ENCODE measurements around the gene LGI4. TPM values are rescaled to one million over a fixed set of nuclear protein-coding genes. Genes with fewer than 3 reads are reported as not detected.
A peak's percentile ranks its signal among the peaks of the same experiment; 100 is the strongest.
"Not testable (repeated sequence)": the region's sequence is repeated elsewhere in the genome, so short reads cannot be mapped to it uniquely, and the experiment has no call there.

LGI4 gene
- total RNA-seq, 1 donor from 2014 or later: 14.2 TPM

GRCh38 chr19:35160629-35161433, 26.0 kb upstream of the LGI4 start:
- DNase-seq: no peak

- DNase-seq: no peak
These were observed 24.7 kb upstream of the LGI4 start for GRCh38 chr19:35159606-35160005.

GRCh38 chr19:35157431-35157830, 22.6 kb upstream of the LGI4 start:
- no peak for DNase-seq

- DNase-seq: no peak
These were observed 21.8 kb upstream of the LGI4 start for GRCh38 chr19:35156673-35157014.

DNA sequence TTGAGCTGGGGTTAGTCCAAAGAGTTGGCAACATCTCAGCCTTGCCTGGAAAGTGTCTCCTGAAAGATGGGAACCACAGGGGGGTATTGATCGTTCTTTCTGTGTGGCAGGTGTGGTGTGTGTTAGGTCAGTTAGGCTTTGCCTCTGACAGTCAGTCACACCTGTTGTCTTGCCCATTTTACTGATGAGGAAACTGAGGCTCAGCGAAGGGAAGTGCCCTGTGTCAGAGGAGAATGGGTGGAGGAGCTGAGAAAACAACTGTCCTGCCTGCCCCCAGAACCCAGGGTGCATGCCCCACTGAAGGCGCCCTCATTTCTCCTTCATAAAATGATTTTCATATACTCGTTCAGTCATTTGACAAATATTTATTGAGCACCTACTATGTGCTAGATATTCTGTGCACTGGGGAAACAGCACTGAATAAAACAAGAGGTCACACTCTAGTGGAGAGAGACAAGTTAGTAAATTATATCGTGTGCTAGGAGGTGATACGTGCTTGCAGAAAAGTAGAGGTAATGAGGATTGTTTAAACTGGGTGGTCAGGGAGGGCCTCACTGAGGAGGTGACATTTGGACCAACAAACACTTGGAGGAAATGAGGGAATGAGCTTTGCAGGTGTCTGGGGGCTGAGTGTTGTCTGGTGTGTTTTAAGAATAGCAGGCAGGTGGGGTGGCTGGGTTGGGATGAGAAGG, 21.3 kb upstream of the LGI4 start:
- no peak for DNase-seq

GRCh38 chr19:35155441-35155840, 20.6 kb upstream of the LGI4 start:
- no peak for DNase-seq

DNA sequence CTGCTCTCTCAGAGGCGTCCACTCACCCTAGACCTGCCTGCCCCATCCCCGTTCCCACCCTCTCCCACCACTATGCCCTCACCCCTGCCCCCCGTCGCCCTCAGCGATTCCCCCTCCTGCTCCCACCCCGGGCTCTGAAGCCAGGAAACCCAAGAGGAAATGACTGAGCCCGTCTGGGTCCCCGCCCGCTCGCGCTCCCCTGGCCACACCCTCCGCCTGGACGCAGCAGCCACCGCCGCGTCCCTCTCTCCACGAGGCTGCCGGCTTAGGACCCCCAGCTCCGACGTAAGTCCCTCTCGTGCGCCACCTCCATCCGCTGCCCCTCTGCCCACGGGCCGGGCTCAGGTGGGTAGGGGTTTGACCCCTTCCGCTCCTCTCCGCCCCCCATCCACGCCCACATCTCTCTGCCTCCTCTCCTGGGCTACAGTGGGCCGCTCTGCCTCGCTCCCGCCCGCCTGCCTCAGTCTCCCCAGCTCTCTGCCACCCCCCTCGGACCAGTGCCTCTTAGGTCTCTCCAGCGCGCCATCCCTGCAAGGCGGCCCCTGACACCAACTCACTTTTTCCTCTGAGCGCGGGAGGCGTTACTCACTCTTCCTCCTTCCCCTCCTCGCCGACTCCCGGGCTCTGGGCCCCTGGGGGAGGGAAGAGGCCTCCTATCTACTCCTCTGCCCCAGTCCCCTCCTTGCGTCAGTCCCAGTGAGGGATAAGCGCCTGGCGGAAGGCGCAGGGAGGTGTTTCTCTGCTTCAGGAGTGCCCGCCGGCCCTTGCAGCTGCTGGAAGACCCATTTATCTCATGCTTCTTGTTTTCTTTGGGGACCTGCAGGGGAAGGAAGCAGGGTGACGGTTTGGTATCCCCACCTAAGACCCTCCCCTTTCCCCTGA, 19.9 kb upstream of the LGI4 start, which contains the start of gene FXYD5:
TSS of gene FXYD5 (plus strand) at position 211 of the 882 bp plus-strand sequence. CDS start 816 bp downstream, outside the sequence.
- no peak for DNase-seq

DNA sequence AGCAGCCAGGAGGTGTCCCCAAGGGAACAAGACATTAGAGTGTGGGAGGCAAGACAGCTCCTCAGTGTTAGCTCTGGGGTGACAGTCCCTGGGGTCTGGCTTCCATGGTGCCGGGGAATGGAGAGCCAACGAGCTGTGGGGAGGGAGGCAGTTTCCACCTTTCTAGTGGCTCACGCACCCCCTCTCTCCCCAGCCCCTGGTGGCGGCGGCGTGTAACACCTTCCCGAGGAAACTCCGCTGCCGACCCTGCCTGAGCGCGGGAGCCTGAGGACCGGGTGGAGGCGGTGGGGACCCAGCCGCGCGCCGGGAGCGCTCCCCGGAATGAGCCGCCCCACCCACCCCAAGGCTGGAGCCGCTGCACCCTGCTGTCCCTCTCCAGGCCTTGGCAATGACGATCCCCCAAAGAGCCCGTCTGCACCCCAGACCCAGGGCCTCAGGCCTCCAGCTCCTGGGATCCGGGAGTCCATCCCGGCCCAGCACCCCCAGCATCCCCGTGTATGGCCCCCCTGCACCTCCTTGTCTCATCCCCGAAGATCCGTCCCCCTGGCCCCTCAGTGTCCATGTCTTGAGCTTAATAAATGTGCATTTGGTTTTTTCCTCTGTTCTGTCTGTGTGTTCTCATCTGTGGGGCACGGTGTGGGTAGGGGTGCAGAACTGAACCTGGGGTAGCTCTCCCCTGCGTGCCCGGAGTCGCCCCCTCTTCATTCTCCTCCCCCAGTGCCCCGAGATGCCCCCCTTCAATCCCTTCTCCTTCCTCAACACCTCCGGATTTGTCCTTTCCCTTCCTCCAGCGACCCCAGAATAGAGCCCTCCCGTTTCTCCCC, 19.1 kb upstream of the LGI4 start:
- no peak for DNase-seq

GRCh38 chr19:35153129-35153522, 18.3 kb upstream of the LGI4 start:
- DNase-seq: not testable (repeated sequence)

DNA sequence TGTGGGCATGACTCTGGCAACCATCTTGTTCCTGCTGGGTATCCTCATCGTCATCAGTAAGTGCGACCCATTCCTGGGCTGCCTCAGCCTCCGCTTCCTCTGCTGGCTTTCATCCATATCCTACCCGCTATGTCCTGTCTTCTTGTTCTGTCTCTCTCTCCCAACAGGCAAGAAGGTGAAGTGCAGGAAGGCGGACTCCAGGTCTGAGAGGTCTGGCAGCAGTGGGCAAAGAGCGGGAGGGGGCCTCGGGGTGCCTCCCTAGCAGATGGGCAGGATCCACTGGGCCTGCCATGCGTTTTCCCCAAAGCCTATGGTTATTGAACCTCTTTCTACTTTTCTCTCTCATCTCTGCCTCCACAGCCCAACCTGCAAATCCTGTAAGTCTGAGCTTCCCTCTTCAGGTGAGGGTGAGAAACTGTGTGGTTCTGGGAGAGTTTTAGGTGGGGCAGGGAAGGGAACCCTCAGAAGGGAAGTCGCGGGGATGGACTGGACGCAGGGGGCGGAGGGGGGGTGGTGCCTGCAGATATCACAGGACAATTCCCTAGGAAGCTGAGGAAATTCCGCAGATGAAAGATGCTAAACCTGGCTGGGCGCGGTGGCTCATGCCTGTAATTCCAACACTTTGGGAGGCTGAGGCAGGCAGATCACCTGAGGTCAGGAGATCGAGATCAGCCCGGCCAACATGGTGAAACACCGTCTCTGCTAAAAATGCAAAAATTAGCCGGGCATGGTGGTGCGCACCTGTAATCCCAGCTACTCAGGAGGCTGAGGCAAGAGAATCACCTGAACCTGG, 16.6 kb upstream of the LGI4 start:
- DNase-seq: no peak

DNA sequence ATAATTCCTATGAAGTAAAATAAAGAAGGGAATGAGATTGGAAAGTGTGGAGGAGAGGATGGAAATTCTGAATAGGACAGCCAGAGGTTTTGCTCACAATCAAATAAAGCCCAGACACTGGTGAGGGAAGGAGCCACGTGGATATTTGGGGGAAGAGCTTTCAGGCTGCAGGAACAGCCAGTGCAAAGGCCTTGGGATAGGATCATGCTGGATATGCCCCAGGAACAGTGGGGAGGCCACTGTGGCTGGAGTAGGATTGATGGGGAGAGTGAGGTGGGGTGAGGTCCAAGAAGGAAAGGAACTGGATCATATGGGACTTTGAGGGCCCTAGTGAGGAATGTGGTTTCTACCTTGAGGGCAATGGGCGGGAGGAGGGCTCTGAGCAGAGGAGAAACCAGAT, 15.6 kb upstream of the LGI4 start:
- DNase-seq: no peak

- DNase-seq: no peak
These were observed 14.6 kb upstream of the LGI4 start for GRCh38 chr19:35149463-35149862.

DNA sequence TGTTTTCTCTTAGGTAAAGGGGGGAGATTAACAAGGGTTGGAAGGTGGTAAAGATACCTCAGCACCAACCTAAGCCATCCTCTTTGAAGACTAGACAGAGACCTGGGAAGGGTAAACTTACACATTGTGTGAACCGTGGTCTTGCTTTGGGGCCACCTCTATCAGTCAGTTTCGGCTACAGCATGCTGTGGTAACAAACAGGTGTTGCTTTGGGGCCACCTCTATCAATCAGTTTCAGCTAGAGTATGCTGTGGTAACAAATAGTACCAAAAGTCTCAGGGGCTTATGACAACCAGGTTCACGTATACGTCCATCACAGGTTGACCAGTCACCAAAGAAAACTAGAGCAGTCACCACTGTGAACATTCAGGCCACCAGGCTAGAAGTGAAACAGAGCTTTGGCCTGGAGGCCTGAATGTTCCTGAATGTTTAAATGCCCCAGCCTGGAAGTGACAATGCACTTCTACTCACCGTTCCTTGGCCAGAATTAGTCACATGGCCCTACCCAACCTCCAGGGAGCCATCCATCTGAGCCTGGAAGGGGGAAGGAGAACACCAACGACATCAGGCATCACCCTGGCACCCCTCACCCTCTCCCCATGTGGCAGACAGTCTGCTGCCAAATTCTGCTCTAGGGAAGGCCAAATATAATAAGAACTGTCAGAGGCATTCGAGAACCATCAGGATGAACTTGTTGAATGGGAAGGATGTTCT, 12.0 kb upstream of the LGI4 start:
- DNase-seq: no peak

DNA sequence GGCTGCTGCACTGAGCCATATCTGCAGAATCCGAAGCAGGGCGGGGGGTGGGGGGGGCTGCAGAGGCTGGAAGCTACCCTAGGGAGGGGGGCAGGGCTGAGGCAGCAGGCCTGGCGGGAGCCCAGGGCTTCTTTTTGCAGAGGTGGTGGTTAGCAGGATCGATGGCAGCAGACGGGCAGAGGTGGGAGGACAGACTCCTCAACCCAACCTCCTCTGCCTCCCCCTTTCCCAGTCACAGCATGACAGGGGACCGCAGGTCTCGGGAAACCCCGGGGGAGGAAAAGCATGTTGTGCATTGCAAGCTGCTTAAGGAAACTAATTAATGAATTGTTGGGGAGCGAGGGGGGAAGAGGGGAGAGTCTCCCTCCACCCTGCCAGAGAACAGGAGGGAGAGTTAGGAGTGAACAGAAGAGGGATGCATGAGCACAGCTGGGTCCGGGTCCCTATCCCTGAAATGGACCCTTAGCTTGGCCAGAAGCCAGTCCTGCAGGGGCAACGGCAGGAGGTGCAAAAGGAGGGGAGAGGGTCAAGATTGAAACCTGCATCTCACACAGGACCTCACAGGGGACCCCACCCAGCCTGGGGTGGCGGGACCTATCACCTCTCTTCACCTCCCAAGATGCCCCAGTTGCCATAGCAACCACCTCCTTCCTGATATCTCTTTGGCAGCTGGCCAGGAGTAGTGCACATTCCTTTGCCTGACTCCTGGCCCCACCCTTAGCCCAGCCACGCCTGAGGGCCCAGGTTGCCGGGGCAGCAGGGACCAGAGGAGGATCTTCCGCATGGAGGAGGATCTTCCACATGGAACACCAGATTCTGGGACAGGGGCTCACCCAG, 10.0 kb upstream of the LGI4 start:
- DNase-seq: peak; percentile 57

- DNase-seq: no peak
These were observed 9.4 kb upstream of the LGI4 start for GRCh38 chr19:35144259-35144599.

- DNase-seq: no peak
These were observed 9.0 kb upstream of the LGI4 start for GRCh38 chr19:35143818-35144217.

DNA sequence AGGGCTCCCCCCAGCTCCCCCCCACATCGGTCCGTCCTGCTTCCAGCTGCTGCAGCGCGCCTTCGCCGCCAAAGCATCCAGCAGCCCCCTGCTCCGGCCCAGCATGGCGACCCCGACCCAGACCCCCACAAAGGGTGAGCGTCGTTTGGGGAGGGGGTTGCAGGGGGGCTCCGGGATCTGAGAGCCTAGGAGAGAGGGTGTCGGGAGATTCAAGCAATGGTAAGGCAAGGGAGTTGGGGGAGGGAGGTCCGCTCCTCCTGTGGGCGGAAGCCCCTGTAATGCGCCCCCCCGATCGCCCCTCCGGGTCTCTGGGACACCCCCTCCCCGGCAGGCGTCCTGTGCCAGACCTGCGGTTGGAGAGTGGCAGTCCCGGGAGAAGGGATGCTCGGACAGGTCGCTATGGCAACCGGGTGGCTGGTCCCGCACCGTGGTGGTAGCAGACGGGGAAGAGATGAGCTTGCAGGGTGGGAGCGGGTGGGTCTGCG, 8.4 kb upstream of the LGI4 start, which contains the start of gene FXYD7:
TSS of gene FXYD7 (plus strand) at position 25 of the 485 bp plus-strand sequence. CDS start at position 104, 79 bp downstream.
- peak; percentile 26 for DNase-seq

DNA sequence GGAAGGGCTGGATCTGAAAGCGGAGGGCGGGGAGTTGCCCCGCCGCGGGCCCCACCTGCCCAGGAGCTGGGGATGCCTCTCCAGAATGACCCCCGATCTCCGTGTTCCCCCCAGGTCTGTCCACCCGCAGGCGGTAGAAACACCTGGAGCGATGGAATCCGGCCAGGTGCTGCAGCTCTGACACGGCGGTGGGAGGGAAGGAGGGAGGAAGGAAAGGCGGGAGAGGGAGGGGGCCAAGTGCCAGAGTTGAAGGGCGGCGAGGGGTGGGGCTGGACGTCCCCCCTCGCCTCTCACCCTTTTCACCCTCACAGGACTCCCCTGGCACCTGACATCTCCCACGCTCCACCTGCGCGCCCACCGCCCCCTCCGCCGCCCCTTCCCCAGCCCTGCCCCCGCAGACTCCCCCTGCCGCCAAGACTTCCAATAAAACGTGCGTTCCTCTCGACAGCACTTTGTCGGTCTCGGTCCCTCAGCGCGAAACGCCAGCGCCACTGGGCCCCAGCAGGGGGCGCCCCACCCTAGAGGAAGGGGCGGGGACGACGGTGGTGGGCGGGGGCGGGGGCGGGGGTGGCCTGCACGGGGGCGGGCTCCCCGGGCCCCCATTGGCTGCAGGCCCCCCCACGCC, 7.9 kb upstream of the LGI4 start:
- DNase-seq: peak; percentile 16
